B cell (primary cell): ENCODE data around the gene ZNF839. TPM values are rescaled to one million over a fixed set of nuclear protein-coding genes. Genes with fewer than 3 reads are reported as not detected.

Experiments used
- ATAC-seq: fragments of 200-7000 bp; cut with Tn5 transposase; one replicate; pipeline ENCODE4 v1.10.0; 2021; ENCODE audit warnings: low read depth, mild to moderate bottlenecking, moderate number of reproducible peaks, moderate library complexity
- CTCF ChIA-PET: fragments of 350-600 bp; sonication (Branson Sonifier 250); formaldehyde crosslinking; loops from one replicate; lab custom pipeline; 2021; ENCODE audit warnings: antibody characterized with exemption, inconsistent platforms; lab: Charles Lee
- POLR2A ChIA-PET: fragments of 350-600 bp; sonication (Branson Sonifier 250); formaldehyde crosslinking; loops from one replicate; lab custom pipeline; 2021; ENCODE audit warnings: antibody characterized with exemption; lab: Charles Lee
- DNase-seq: peaks from one replicate; pipeline ENCODE4 v3.0.0; 2013
- H2AFZ ChIP-seq: 2 replicates; pipeline ENCODE4 v1.6.1; 2012; ENCODE audit warnings: mild to moderate bottlenecking, low read depth, low read length; ENCODE audit not compliant: insufficient read depth, poor library complexity, severe bottlenecking
- H3K27ac ChIP-seq, 2 donors: 1 replicate in 1 of 2; 2 replicates in 1 of 2; pipeline ENCODE4 v1.5.1; 2012 to 2013; ENCODE audit warnings: low read length in 2 of 2, mild to moderate bottlenecking in 2 of 2, moderate library complexity in 1 of 2
- H3K27me3 ChIP-seq, 4 experiments: fragments of 200-600 bp in 1 of 4; sonication (generic) in 1 of 4; replicated peaks in 1 of 4; 1 replicate in 2 of 4; 2 replicates in 2 of 4; pipeline versions ENCODE4 v1.6.1 to v1.7.0; 2013 to 2016; ENCODE audit warnings: low read length in 3 of 4, mild to moderate bottlenecking in 2 of 4, mixed read lengths in 1 of 4, moderate library complexity in 1 of 4; ENCODE audit not compliant: insufficient read depth in 4 of 4, control insufficient read depth in 3 of 4; ENCODE audit errors: control extremely low read depth in 1 of 4
- H3K36me3 ChIP-seq, 2 experiments: replicated peaks in 1 of 2; 1 replicate in 1 of 2; 2 replicates in 1 of 2; pipeline versions ENCODE4 v1.6.1 to v1.7.1; 2013; ENCODE audit warnings: low read length in 1 of 2; ENCODE audit not compliant: insufficient read depth in 2 of 2, control insufficient read depth in 1 of 2; ENCODE audit errors: control extremely low read depth in 1 of 2, extremely low read depth in 1 of 2
- H3K4me1 ChIP-seq, 2 donors: fragments of 200-600 bp in 1 of 2; sonication (generic) in 1 of 2; 1 replicate in 1 of 2; 2 replicates in 1 of 2; pipeline versions ENCODE4 v1.5.1 to v1.6.1; 2013 to 2017; ENCODE audit warnings: low read length in 2 of 2; ENCODE audit not compliant: control insufficient read depth in 2 of 2, insufficient read depth in 2 of 2
- H3K4me2 ChIP-seq: replicated peaks from 2 replicates; pipeline ENCODE3; 2012; ENCODE audit warnings: mild to moderate bottlenecking, low read depth, low read length; ENCODE audit not compliant: poor library complexity, severe bottlenecking
- H3K4me3 ChIP-seq, 5 experiments: fragments of 200-600 bp in 1 of 5; sonication (generic) in 1 of 5; 1 replicate in 3 of 5; 2 replicates in 2 of 5; pipeline versions ENCODE4 v1.5.1 to v1.7.0; 2011 to 2016; ENCODE audit warnings: low read length in 4 of 5, mild to moderate bottlenecking in 4 of 5, low read depth in 2 of 5, control low read depth in 1 of 5, moderate library complexity in 1 of 5; ENCODE audit not compliant: insufficient read depth in 1 of 5; ENCODE audit errors: control extremely low read depth in 1 of 5, extremely low read depth in 1 of 5
- H3K79me2 ChIP-seq: fragments of 200-600 bp; sonication (generic); one replicate; pipeline ENCODE4 v1.6.0; 2016; ENCODE audit warnings: low read length; ENCODE audit not compliant: control insufficient read depth, insufficient read depth
- H3K9ac ChIP-seq: fragments of 200-600 bp; sonication (generic); 2 replicates; pipeline ENCODE4 v1.6.1; 2017; ENCODE audit warnings: mild to moderate bottlenecking, low read length, moderate library complexity
- H3K9me3 ChIP-seq, 3 donors: one replicate each; pipeline versions ENCODE4 v1.6.1 to v1.7.1; 2013; ENCODE audit warnings: low read length in 2 of 3; ENCODE audit not compliant: control insufficient read depth in 2 of 3, insufficient read depth in 1 of 3; ENCODE audit errors: control extremely low read depth in 1 of 3
- H4K20me1 ChIP-seq: 2 replicates; pipeline ENCODE4 v1.6.0; 2012; ENCODE audit warnings: mild to moderate bottlenecking, low read length; ENCODE audit not compliant: insufficient read depth, control insufficient read depth, poor library complexity, severe bottlenecking
- H3K27ac Mint-ChIP-seq: one replicate; pipeline ENCODE4 v1.8.0; 2021; ENCODE audit warnings: mixed read lengths
- H3K27me3 Mint-ChIP-seq: one replicate; pipeline ENCODE4 v1.8.0; 2021; ENCODE audit warnings: mixed read lengths
- H3K4me1 Mint-ChIP-seq: one replicate; pipeline ENCODE4 v1.8.0; 2021; ENCODE audit warnings: mixed read lengths
- H3K4me3 Mint-ChIP-seq: one replicate; pipeline ENCODE4 v1.8.0; 2021; ENCODE audit warnings: mixed read lengths
- H3K9me3 Mint-ChIP-seq: one replicate; pipeline ENCODE4 v1.8.0; 2022; ENCODE audit warnings: mixed read lengths; ENCODE audit not compliant: insufficient read depth
- EZH2 ChIP-seq: IDR thresholded peaks from 2 replicates; pipeline ENCODE4 v1.6.1; 2012; ENCODE audit warnings: borderline replicate concordance, low read depth, mild to moderate bottlenecking, moderate library complexity, low read length; ENCODE audit not compliant: insufficient read depth, poor library complexity, severe bottlenecking
- WGBS: methylation state at CpG from one replicate; pipeline ENCODE4 v1.1.5; 2013; ENCODE audit warnings: missing lambda C conversion rate; ENCODE audit not compliant: insufficient coverage; 5-methylcytosine and 5-hydroxymethylcytosine counted together
- intact Hi-C: fragments of 100-400 bp; cut with micrococcal nuclease; formaldehyde crosslinking; loops from one replicate; pipeline ENCODE4 v1.10.0; 2022
- polyA plus RNA-seq: library from polyadenylated mRNA; depleted of rRNA; stranded (reverse); fragments of >200 nt; gene quantifications from 2 replicates; pipeline ENCODE4 v1.2.3, GENCODE V29; 2012
- total RNA-seq, 2 donors: library from RNA; stranded (reverse); fragments of 120-200 nt in 1 of 2; gene quantifications; 1 replicate in 1 of 2; 2 replicates in 1 of 2; pipeline versions ENCODE4 v1.2.3 to v1.2.4, GENCODE V29; 2013 to 2022
- TF ChIP-seq, protein P1 (sequence below): fragments of 200-600 bp; IDR thresholded peaks from one replicate; pipeline ENCODE4 v1.8.0; 2022; ENCODE audit warnings: antibody characterized with exemption, mild to moderate bottlenecking

Gene ZNF839
- total and polyA plus RNA-seq, 2 donors (not counting 1 experiment from before 2014, with no cell fraction given) = 22.8 to 28.8 TPM

DNA sequence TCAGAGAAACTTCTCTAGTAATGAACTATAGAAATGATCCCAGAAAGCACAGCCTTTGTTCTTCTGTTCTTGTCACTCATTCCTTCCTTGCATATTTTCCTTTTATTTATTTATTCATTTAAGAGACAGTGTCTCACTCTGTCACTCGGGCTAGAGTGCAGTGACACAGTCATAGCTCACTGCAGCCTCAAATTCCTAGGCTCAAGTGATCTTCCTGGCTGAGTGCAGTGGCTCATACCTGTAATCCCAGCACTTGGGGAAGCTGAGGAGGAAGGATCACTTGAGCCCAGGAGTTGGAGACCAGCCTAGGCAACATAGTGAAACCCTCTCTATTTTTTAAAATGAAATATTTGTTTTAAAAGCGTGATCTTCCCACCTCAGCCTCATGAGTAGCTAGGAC, 54.7 kb downstream of the ZNF839 start:
- Mint-ChIP-seq H3K9me3 (no peaks in the 10 kb centered on the region), H3K4me3 (no peak overlapping the region), H3K4me1 (peaks cover 4% of the 10 kb centered on the region), H3K27me3 (no peaks in the 10 kb centered on the region), H3K27ac (no peak overlapping the region)
- WGBS = 80% methylated on average over 1 of the region's 2 CpGs
- H2AFZ ChIP-seq = no peak overlapping the region
- POLR2A ChIA-PET = no interaction called here
- DNase-seq (no peak), ATAC-seq (no peak)
- H3K27me3 ChIP-seq = no peaks in the 10 kb centered on the region
- intact Hi-C loops = no loop called here
- TF ChIP-seq, protein P1, sequence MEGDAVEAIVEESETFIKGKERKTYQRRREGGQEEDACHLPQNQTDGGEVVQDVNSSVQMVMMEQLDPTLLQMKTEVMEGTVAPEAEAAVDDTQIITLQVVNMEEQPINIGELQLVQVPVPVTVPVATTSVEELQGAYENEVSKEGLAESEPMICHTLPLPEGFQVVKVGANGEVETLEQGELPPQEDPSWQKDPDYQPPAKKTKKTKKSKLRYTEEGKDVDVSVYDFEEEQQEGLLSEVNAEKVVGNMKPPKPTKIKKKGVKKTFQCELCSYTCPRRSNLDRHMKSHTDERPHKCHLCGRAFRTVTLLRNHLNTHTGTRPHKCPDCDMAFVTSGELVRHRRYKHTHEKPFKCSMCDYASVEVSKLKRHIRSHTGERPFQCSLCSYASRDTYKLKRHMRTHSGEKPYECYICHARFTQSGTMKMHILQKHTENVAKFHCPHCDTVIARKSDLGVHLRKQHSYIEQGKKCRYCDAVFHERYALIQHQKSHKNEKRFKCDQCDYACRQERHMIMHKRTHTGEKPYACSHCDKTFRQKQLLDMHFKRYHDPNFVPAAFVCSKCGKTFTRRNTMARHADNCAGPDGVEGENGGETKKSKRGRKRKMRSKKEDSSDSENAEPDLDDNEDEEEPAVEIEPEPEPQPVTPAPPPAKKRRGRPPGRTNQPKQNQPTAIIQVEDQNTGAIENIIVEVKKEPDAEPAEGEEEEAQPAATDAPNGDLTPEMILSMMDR = no peak
- no peak for TF ChIP-seq EZH2
- no peaks in the 10 kb centered on the region for H3K9me3 ChIP-seq
- CTCF ChIA-PET = no interaction called here
- H4K20me1 ChIP-seq = no peaks in the 10 kb centered on the region
- no peak overlapping the region for H3K4me3 ChIP-seq
- H3K9ac ChIP-seq = no peak overlapping the region
- no peaks in the 10 kb centered on the region for H3K79me2 ChIP-seq
- peaks cover 0 to 4% of the 10 kb centered on the region in 2 experiments for H3K36me3 ChIP-seq
- no peak overlapping the region for H3K27ac ChIP-seq
- no peak overlapping the region for H3K4me2 ChIP-seq
- H3K4me1 ChIP-seq = peaks cover 0 to 2% of the 10 kb centered on the region in 2 donors

DNA sequence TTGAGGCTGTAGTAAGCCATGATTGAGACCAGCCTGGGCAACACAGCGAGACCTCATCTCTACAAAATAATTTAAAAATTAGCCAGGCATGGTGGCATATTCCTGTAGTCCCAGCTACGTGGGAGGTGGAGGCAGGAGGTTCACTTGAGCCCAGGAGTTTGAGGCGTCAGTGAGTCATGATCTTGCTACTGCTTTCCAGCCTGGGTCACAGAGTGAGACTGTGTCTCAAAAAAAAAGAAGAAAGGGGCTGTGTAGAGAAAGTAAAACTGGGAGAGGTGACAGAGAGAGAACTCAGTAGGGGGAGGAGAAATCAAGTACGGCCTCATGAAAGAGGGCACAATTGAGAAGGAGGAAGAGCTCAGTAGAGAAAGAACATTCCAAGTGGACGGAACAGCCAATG, 55.6 kb downstream of the ZNF839 start:
- Histone ChIP-seq H3K4me1 (no peaks in the 10 kb centered on the region), H3K27me3 (no peaks in the 10 kb centered on the region), H3K79me2 (no peaks in the 10 kb centered on the region), H3K4me2 (no peak overlapping the region), H4K20me1 (no peaks in the 10 kb centered on the region), H2AFZ (no peak overlapping the region), H3K36me3 (peaks cover 0 to 5% of the 10 kb centered on the region in 2 experiments), H3K4me3 (no peak overlapping the region), H3K27ac (no peak overlapping the region), H3K9me3 (no peaks in the 10 kb centered on the region), H3K9ac (no peak overlapping the region)
- CTCF ChIA-PET = no interaction called here
- Mint-ChIP-seq H3K27me3 (no peaks in the 10 kb centered on the region), H3K27ac (no peak overlapping the region), H3K9me3 (no peaks in the 10 kb centered on the region), H3K4me1 (peaks cover 4% of the 10 kb centered on the region), H3K4me3 (no peak overlapping the region)
- POLR2A ChIA-PET = no interaction called here
- 84% methylated on average over 4 of the region's 5 CpGs for WGBS
- DNase-seq (no peak), ATAC-seq (no peak)
- TF ChIP-seq, protein P1 = no peak
- no peak for TF ChIP-seq EZH2
- intact Hi-C loops = no loop called here
